OCI-M1 (cell line): ENCODE measurements around the gene PTPRN2.
"Not testable (repeated sequence)": the region's sequence is repeated elsewhere in the genome, so short reads cannot be mapped to it uniquely, and the experiment has no call there.

Experiments
- DNase-seq: peaks from one replicate; lab custom pipeline; 2025; lab: John Stamatoyannopoulos, UW

PTPRN2 gene

GRCh38 chr7:158385496-158386354 lies 201.9 kb downstream of the PTPRN2 start:
- not testable (repeated sequence) for DNase-seq

- DNase-seq = no peak
Observed at GRCh38 chr7:158384746-158385145, 202.9 kb downstream of the PTPRN2 start.

DNA sequence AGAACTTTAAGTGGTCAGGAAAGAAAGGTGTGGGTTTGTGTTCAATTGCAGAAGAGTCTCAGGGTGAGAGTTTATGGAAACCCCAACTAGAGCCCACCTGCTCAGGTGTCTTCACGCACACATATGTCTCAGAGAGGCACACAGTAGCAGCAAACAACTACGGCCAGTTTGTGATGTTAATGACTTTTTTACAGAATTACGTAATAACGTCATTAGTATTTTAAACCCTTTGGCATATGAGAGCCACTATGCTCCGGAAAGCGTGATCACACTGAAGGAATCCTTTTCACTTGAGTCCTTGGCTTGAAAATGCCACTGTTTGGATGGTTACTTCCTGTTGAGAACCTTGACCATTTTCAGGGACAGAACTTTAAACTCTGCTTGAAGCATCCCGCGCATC lies 204.0 kb downstream of the PTPRN2 start:
- no peak for DNase-seq

GRCh38 chr7:158382363-158383254 lies 205.0 kb downstream of the PTPRN2 start:
- no peak for DNase-seq

- no peak for DNase-seq
Observed at GRCh38 chr7:158381956-158382355, 205.7 kb downstream of the PTPRN2 start.

GRCh38 chr7:158378978-158379377 lies 208.6 kb downstream of the PTPRN2 start:
- DNase-seq = no peak

- DNase-seq = no peak
Observed at GRCh38 chr7:158377800-158378623, 209.6 kb downstream of the PTPRN2 start.

DNA sequence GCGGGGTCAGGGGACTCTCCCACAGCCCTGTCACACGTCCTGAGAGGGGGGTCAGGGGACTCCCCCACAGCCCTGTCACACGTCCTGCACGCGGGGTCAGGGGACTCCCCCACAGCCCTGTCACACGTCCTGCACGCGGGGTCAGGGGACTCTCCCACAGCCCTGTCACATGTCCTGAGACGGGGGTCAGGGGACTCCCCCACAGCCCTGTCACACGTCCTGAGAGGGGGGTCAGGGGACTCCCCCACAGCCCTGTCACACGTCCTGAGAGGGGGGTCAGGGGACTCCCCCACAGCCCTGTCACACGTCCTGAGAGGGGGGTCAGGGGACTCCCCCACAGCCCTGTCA lies 210.8 kb downstream of the PTPRN2 start:
- not testable (repeated sequence) for DNase-seq

DNA sequence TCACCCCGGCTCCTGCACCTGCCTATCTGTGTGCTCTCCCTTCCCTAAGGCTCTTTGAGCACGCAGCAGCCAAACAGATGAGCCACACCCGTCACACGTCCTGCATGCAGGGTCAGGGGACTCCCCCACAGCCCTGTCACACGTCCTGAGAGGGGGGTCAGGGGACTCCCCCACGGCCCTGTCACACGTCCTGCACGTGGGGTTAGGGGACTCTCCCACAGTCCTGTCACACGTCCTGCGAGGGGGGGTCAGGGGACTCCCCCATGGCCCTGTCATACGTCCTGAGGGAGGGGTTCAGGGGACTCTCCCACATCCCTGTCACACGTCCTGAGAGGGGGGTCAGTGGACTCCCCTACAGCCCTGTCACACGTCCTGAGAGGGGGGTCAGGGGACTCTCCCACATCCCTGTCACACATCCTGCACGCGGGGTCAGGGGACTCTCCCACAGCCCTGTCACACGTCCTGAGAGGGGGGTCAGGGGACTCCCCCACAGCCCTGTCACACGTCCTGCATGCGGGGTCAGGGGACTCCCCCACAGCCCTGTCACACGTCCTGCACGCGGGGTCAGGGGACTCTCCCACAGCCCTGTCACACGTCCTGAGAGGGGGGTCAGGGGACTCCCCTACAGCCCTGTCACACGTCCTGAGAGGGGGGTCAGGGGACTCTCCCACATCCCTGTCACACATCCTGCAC lies 211.3 kb downstream of the PTPRN2 start:
- DNase-seq = not testable (repeated sequence)

GRCh38 chr7:158375034-158375433 lies 212.6 kb downstream of the PTPRN2 start:
- no peak for DNase-seq

GRCh38 chr7:158374586-158374985 lies 213.0 kb downstream of the PTPRN2 start:
- no peak for DNase-seq

DNA sequence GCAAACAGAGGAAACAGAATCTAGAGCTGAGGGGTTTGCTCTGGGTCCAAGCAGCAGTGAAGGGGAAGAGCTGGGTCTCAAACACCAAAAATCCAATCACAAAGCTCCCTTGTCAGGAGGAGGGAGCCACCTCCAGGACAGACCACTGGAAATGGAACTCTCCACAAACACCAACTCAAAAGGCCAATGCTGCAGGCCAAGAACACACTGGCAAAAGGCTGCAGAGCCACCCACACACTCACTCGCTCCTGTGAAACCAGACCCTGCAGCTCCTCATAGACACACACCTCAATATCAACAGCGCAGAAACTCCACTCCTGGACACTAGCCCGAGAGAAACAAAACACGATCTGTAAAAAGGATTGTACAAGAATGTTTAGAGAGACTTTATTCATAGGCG lies 213.5 kb downstream of the PTPRN2 start:
- DNase-seq = no peak

GRCh38 chr7:158373476-158374133 lies 214.0 kb downstream of the PTPRN2 start:
- no peak for DNase-seq

GRCh38 chr7:158372400-158373342 lies 215.0 kb downstream of the PTPRN2 start:
- no peak for DNase-seq

GRCh38 chr7:158371856-158372255 lies 215.8 kb downstream of the PTPRN2 start:
- no peak for DNase-seq

- DNase-seq = no peak
Observed at GRCh38 chr7:158369866-158370265, 217.8 kb downstream of the PTPRN2 start.

DNA sequence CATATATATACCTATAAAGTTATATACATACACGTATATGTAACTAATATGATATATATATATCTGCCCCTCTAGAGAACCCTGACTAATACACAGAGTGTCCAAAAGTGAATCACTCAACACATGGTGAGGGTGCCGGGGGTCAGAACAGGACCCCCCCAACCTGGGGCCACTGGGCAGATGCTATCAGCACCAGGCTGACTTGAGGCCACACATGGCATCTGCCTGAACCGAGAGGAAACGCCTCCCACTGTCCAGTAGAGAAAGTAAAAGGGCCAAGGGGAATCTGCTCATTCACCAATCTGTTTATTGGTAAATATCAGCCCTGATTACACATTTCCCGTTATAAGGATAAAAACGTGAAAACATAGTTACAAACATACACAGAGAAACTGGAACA lies 218.3 kb downstream of the PTPRN2 start:
- no peak for DNase-seq

DNA sequence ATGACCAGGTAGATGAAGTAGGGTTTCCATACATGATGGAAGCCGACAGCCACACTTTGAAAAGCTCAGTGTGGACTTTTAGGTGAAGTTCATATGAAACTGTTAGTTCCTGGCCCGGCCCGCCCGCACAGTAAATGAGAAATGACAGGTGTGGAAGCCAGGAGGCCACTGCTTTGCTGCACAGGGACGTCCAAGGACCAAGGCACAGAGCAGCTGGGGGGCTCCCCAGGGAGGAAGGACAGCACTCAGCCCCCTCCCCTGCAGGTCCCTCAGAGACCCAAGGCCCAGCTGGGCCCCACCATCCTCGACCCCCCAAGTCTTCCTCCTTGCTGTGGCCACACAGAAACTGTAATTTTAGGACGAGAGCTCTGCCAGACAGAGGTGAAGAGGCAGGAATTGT lies 219.2 kb downstream of the PTPRN2 start:
- no peak for DNase-seq

DNA sequence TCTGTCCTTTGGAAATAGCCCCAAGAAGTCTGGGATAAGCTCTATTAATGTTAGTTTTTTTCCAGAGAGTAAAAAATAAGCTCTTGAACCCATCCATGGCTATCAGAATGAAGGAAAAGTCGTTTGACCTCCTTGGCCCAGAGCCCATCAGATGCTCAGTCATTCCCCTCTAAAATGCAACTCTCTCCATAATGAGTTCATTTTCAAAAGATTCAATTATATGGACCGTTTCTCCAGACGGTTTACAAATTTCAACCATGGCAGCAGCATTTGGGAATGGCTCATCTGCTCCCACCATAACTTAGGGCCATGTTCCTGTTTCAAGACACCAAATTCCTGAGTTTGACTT lies 220.0 kb downstream of the PTPRN2 start:
- no peak for DNase-seq
